IMR-90 (cell line): Measurements from ENCODE around the gene NEGR1. TPM values are rescaled to one million over a fixed set of nuclear protein-coding genes. Genes with fewer than 3 reads are reported as not detected.
A peak's percentile ranks its signal among the peaks of the same experiment; 100 is the strongest.

ENCODE experiments used
- ATAC-seq: fragments of 200-7000 bp; cut with Tn5 transposase; 2 replicates; pipeline ENCODE4 v1.9.1; 2020; ENCODE audit warnings: low read depth, mild to moderate bottlenecking, moderate library complexity
- BruUV-seq: library from RNA; stranded (reverse); fragments of 400-500 nt; replicated peaks from 2 replicates; lab custom pipeline; 2021; lab: Mats Ljungman, UMichigan
- CTCF ChIA-PET: fragments of 300-600 bp; formaldehyde crosslinking; extraction: SDS; loops from one replicate; lab custom pipeline; 2021; ENCODE audit warnings: antibody characterized with exemption; lab: Yijun Ruan, JAX
- POLR2A ChIA-PET: fragments of 300-600 bp; sonication (Branson Sonifier 250); formaldehyde crosslinking; loops from one replicate; lab custom pipeline; 2022; ENCODE audit warnings: antibody characterized with exemption; ENCODE audit not compliant: unreplicated experiment; lab: Charles Lee
- DNase-seq: peaks from one replicate; pipeline ENCODE4 v3.0.0; 2013
- H2AFZ ChIP-seq: replicated peaks from 2 replicates; pipeline ENCODE3; 2013; ENCODE audit warnings: low read length, mild to moderate bottlenecking; ENCODE audit not compliant: poor library complexity
- H2AK5ac ChIP-seq: 2 replicates; pipeline ENCODE4 v1.6.1; 2013; ENCODE audit warnings: low read depth, low read length, inconsistent platforms
- H2AK9ac ChIP-seq: replicated peaks from 2 replicates; pipeline ENCODE3; 2013; ENCODE audit warnings: mild to moderate bottlenecking, low read depth, low read length, moderate library complexity; ENCODE audit not compliant: poor library complexity
- H2BK120ac ChIP-seq: 2 replicates; pipeline ENCODE4 v1.6.1; 2013; ENCODE audit warnings: low read depth, low read length, inconsistent platforms
- H2BK15ac ChIP-seq: 3 replicates; pipeline ENCODE4 v1.6.1; 2013; ENCODE audit warnings: low read depth, low read length, inconsistent platforms
- H2BK20ac ChIP-seq: 2 replicates; pipeline ENCODE4 v1.6.1; 2013; ENCODE audit warnings: low read depth, mild to moderate bottlenecking, inconsistent platforms, low read length, moderate library complexity
- H2BK5ac ChIP-seq: 2 replicates; pipeline ENCODE4 v1.6.1; 2013; ENCODE audit warnings: mild to moderate bottlenecking, low read depth, low read length, inconsistent platforms; ENCODE audit not compliant: poor library complexity, severe bottlenecking
- H3K14ac ChIP-seq: replicated peaks from 2 replicates; pipeline ENCODE4 v1.6.1; 2013; ENCODE audit warnings: low read depth, low read length, inconsistent platforms
- H3K18ac ChIP-seq: 2 replicates; pipeline ENCODE4 v1.6.1; 2013; ENCODE audit warnings: low read depth, low read length, control low read depth
- H3K23ac ChIP-seq: 2 replicates; pipeline ENCODE4 v1.6.1; 2013; ENCODE audit warnings: low read depth, low read length, inconsistent platforms
- H3K27ac ChIP-seq: 2 replicates; pipeline ENCODE4 v1.5.1; 2013; ENCODE audit warnings: mild to moderate bottlenecking, control low read depth, low read length; ENCODE audit not compliant: insufficient read depth
- H3K27me3 ChIP-seq: 2 replicates; pipeline ENCODE4 v1.6.1; 2013; ENCODE audit warnings: low read length; ENCODE audit not compliant: control insufficient read depth, insufficient read depth
- H3K36me3 ChIP-seq: 2 replicates; pipeline ENCODE4 v1.6.1; 2013; ENCODE audit warnings: low read length, mixed read lengths; ENCODE audit not compliant: control insufficient read depth, insufficient read depth
- H3K4ac ChIP-seq: 2 replicates; pipeline ENCODE4 v1.6.1; 2013; ENCODE audit warnings: low read depth, low read length, inconsistent platforms
- H3K4me1 ChIP-seq: 2 replicates; pipeline ENCODE4 v1.6.1; 2013; ENCODE audit warnings: low read length, mixed read lengths; ENCODE audit not compliant: control insufficient read depth, insufficient read depth
- H3K4me2 ChIP-seq: 2 replicates; pipeline ENCODE4 v1.6.1; 2013; ENCODE audit warnings: low read depth, mild to moderate bottlenecking, control low read depth, low read length, moderate library complexity
- H3K4me3 ChIP-seq: 2 replicates; pipeline ENCODE4 v1.5.1; 2013; ENCODE audit warnings: low read depth, mild to moderate bottlenecking, control low read depth, low read length, moderate library complexity; ENCODE audit not compliant: insufficient read depth
- H3K56ac ChIP-seq: 2 replicates; pipeline ENCODE4 v1.6.1; 2013; ENCODE audit warnings: low read length, inconsistent platforms; ENCODE audit not compliant: insufficient read depth; ENCODE audit errors: extremely low read depth
- H3K79me1 ChIP-seq, 2 experiments: 2 replicates each; pipeline ENCODE4 v1.6.1; 2013; ENCODE audit warnings: low read length in 2 of 2, inconsistent platforms in 1 of 2, low read depth in 1 of 2
- H3K9ac ChIP-seq: 2 replicates; pipeline ENCODE4 v1.6.1; 2013; ENCODE audit warnings: low read depth, low read length, control low read depth
- H3K9me1 ChIP-seq: 2 replicates; pipeline ENCODE4 v1.6.1; 2013; ENCODE audit warnings: low read length, inconsistent platforms; ENCODE audit not compliant: insufficient read depth
- H3K9me3 ChIP-seq: 2 replicates; pipeline ENCODE4 v1.6.1; 2013; ENCODE audit warnings: low read length; ENCODE audit not compliant: control insufficient read depth, insufficient read depth
- H4K20me1 ChIP-seq: 2 replicates; pipeline ENCODE4 v1.6.1; 2013; ENCODE audit warnings: low read length, inconsistent platforms; ENCODE audit not compliant: insufficient read depth
- H4K5ac ChIP-seq: 2 replicates; pipeline ENCODE4 v1.6.1; 2013; ENCODE audit warnings: mild to moderate bottlenecking, low read depth, low read length, control low read depth
- H4K8ac ChIP-seq, 2 experiments: 2 replicates each; pipeline ENCODE4 v1.6.1; 2013; ENCODE audit warnings: low read depth in 2 of 2, low read length in 2 of 2, control low read depth in 1 of 2, inconsistent platforms in 1 of 2
- H4K91ac ChIP-seq: 2 replicates; pipeline ENCODE4 v1.6.1; 2013; ENCODE audit warnings: low read depth, low read length, inconsistent platforms; ENCODE audit not compliant: insufficient read depth
- CEBPB ChIP-seq: IDR thresholded peaks from 2 replicates; pipeline ENCODE4 v1.6.1; 2012; ENCODE audit warnings: low read depth, low read length, improper control_type of control experiment
- CHD1 ChIP-seq: IDR thresholded peaks from 2 replicates; pipeline ENCODE4 v1.6.1; 2012; ENCODE audit warnings: low read depth, low read length, improper control_type of control experiment
- FOS ChIP-seq: fragments of 150-350 bp; IDR thresholded peaks from 2 replicates; pipeline ENCODE4 v1.6.1; 2016; ENCODE audit warnings: low read depth, low read length
- NFE2L2 ChIP-seq: fragments of 150-350 bp; IDR thresholded peaks from 2 replicates; pipeline ENCODE4 v1.6.1; 2016; ENCODE audit warnings: low read depth, mild to moderate bottlenecking, low read length
- RAD21 ChIP-seq: IDR thresholded peaks from 2 replicates; pipeline ENCODE4 v1.6.1; 2012; ENCODE audit warnings: low read length, improper control_type of control experiment
- RCOR1 ChIP-seq: IDR thresholded peaks from 2 replicates; pipeline ENCODE4 v1.6.1; 2012; ENCODE audit warnings: mild to moderate bottlenecking, low read length, improper control_type of control experiment; ENCODE audit not compliant: insufficient replicate concordance
- RFX5 ChIP-seq: IDR thresholded peaks from 2 replicates; pipeline ENCODE4 v1.8.0; 2012; ENCODE audit warnings: low read depth, mild to moderate bottlenecking, low read length, moderate library complexity
- WGBS, 2 experiments: methylation state at CpG; one replicate each; pipeline versions ENCODE4 v1.1.5 to v1.1.7; 2013; ENCODE audit warnings: missing lambda C conversion rate in 2 of 2; ENCODE audit not compliant: insufficient read length in 1 of 2; ENCODE audit errors: extremely low coverage in 2 of 2; 5-methylcytosine and 5-hydroxymethylcytosine counted together
- dilution Hi-C: fragments of 300-500 bp; cut with HindIII; formaldehyde crosslinking; loops from one replicate; pipeline ENCODE4 v1.14.3; 2018; ENCODE audit warnings: low sequenced_read_pairs; ENCODE audit not compliant: unreplicated experiment
- in situ Hi-C: fragments of 300-500 bp; cut with MboI; formaldehyde crosslinking; loops from 3 replicates; pipeline ENCODE4 v1.14.3; 2019; ENCODE audit warnings: low sequenced_read_pairs, inconsistent platforms, mixed read lengths
- intact Hi-C: fragments of 100-400 bp; cut with micrococcal nuclease; formaldehyde crosslinking; loops from 2 replicates; pipeline ENCODE4 v1.10.0; 2022
- polyA plus RNA-seq, 3 experiments: library from polyadenylated mRNA; depleted of rRNA; stranded (reverse); fragments of >200 nt; gene quantifications; 2 replicates each; pipeline ENCODE4 v1.2.3, GENCODE V29; 2012; ENCODE audit warnings: low replicate concordance in 1 of 3
- total RNA-seq: library from RNA; depleted of rRNA; stranded (reverse); fragments of >200 nt; gene quantifications from 2 replicates; pipeline ENCODE4 v1.2.3, GENCODE V29; 2012
- TF ChIP-seq, protein P1 (sequence below): fragments of 150-350 bp; IDR thresholded peaks from 2 replicates; pipeline ENCODE4 v1.6.1; 2017; ENCODE audit warnings: mild to moderate bottlenecking, antibody characterized with exemption, low read length, low read depth

The NEGR1 gene
- total and polyA plus RNA-seq, 2 of the 4 experiments (the other 2 are of a cell fraction) = 5.1 to 9.1 TPM

DNA sequence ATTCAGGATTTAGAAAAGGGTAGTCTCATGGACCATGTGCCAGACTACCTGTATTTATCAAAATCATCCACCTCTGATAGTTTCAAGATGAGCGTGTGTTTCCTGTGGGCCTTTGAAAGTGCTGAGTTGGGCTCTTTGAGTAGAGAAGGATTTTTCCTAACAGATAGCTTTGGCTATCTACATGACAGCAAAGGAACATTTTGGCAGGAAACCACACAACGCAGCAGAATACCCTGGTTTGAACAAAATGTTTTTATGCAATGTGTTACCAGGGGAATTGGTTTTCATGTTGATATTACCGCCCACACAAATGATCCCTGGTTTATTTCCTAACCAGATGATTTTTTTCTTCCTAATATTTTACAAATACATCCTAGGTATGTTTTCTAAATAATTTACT lies 431.4 kb downstream of the NEGR1 start:
- DNase-seq = peak; percentile 17
- ATAC-seq = no peak
- Histone ChIP-seq H3K4me1 (no peaks in the 10 kb centered on the region), H4K5ac (no peak overlapping the region), H3K27ac (no peak overlapping the region), H2BK120ac (no peak overlapping the region), H4K20me1 (no peaks in the 10 kb centered on the region), H3K27me3 (no peaks in the 10 kb centered on the region), H2BK5ac (no peak overlapping the region), H2AK9ac (no peak overlapping the region), H3K9me1 (no peaks in the 10 kb centered on the region), H3K9me3 (no peaks in the 10 kb centered on the region), H3K79me1 (no peaks in the 10 kb centered on the region), H2AK5ac (no peak overlapping the region), H3K36me3 (no peaks in the 10 kb centered on the region), H2AFZ (no peak overlapping the region), H3K14ac (no peak overlapping the region), H4K8ac (no peak overlapping the region), H3K4me2 (no peak overlapping the region), H3K4ac (no peak overlapping the region), H3K56ac (no peak overlapping the region), H3K23ac (no peak overlapping the region), H3K18ac (no peak overlapping the region), H4K91ac (no peak overlapping the region), H2BK15ac (no peak overlapping the region), H3K9ac (no peak overlapping the region), H3K4me3 (no peak overlapping the region), H2BK20ac (no peak overlapping the region)
- no peak for TF ChIP-seq CHD1
- TF ChIP-seq FOS = no peak
- TF ChIP-seq, protein P1, sequence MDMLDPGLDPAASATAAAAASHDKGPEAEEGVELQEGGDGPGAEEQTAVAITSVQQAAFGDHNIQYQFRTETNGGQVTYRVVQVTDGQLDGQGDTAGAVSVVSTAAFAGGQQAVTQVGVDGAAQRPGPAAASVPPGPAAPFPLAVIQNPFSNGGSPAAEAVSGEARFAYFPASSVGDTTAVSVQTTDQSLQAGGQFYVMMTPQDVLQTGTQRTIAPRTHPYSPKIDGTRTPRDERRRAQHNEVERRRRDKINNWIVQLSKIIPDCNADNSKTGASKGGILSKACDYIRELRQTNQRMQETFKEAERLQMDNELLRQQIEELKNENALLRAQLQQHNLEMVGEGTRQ = no peak
- no peak for TF ChIP-seq NFE2L2
- no peak for TF ChIP-seq CEBPB
- no peak for TF ChIP-seq RFX5
- no peak for TF ChIP-seq RCOR1
- TF ChIP-seq RAD21 = no peak
- ChIA-PET POLR2A (no interaction called here), CTCF (no interaction called here)
- in situ Hi-C loops = no loop called here
- BruUV-seq = no TSS peak
- dilution Hi-C loops = no loop called here
- WGBS, 2 experiments = no CpG with 5 or more reads among the region's 3 CpGs
- intact Hi-C loops = no loop called here
